ENCODE measurements around the gene SELENOV. TPM values are rescaled to one million over a fixed set of nuclear protein-coding genes. Genes with fewer than 3 reads are reported as not detected.

SELENOV gene
- total and polyA plus RNA-seq, 9 of the 15 experiments (the other 6 are each of a cell fraction or from before 2014, with no cell fraction given), result 0.04 to 0.09 (median 0.06) TPM; not detected in 4

DNA sequence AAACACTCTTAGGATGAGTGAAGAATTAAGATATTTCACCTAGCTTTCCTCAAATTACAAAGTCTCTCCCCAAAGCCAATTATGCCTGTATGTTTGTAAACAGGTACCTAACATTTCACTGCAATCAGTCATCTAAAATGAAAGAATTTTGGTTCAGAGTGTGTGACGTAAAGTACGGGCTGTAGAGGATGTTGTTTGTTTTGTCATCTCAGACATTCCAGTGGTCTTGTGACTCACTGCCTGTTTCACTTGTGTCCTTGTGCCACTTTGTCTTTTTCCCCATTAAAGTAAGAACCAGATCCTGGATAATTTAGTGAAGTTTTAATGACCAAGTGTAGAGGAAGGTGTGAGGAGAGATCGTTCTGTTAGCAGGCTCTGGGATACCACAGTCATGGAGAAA lies 53.7 kb downstream of the SELENOV start:
- ChIA-PET CTCF (ENCODE audit: low intra/inter-chr PET ratio) (no interaction called here), POLR2A (interaction anchor here (1.8 kb wide), 1 partner anchor 11 kb away, joined by 4 read pairs; no protein-coding TSS in a partner anchor)
- in situ Hi-C loops (cut with MboI) (no loop called here), intact Hi-C loops (cut with micrococcal nuclease) (no loop called here)
- TF ChIP-seq MCM5 (IDR thresholded peaks at IDR 0.05; ENCODE audit: low read depth) (no peak), ZNF197 (CRISPR knock-in tag; IDR thresholded peaks at IDR 0.05; ENCODE audit: low read depth) (no peak), BDP1 (IDR thresholded peaks at IDR 0.05; ENCODE audit: insufficient read depth, insufficient read length) (no peak), SMARCE1 (IDR thresholded peaks at IDR 0.05) (no peak), HMG20B (CRISPR knock-in tag; IDR thresholded peaks at IDR 0.05) (no peak), MTA2 (IDR thresholded peaks at IDR 0.05; ENCODE audit: low read depth) (no peak), FOXJ2 (tag; IDR thresholded peaks at IDR 0.05) (no peak), ZNF316 (IDR thresholded peaks at IDR 0.05) (no peak), POLR2AphosphoS5 (IDR thresholded peaks at IDR 0.05; ENCODE audit: control insufficient read depth, insufficient read depth, low read depth, low read length) (no peak)
- TF ChIP-seq, protein P1, sequence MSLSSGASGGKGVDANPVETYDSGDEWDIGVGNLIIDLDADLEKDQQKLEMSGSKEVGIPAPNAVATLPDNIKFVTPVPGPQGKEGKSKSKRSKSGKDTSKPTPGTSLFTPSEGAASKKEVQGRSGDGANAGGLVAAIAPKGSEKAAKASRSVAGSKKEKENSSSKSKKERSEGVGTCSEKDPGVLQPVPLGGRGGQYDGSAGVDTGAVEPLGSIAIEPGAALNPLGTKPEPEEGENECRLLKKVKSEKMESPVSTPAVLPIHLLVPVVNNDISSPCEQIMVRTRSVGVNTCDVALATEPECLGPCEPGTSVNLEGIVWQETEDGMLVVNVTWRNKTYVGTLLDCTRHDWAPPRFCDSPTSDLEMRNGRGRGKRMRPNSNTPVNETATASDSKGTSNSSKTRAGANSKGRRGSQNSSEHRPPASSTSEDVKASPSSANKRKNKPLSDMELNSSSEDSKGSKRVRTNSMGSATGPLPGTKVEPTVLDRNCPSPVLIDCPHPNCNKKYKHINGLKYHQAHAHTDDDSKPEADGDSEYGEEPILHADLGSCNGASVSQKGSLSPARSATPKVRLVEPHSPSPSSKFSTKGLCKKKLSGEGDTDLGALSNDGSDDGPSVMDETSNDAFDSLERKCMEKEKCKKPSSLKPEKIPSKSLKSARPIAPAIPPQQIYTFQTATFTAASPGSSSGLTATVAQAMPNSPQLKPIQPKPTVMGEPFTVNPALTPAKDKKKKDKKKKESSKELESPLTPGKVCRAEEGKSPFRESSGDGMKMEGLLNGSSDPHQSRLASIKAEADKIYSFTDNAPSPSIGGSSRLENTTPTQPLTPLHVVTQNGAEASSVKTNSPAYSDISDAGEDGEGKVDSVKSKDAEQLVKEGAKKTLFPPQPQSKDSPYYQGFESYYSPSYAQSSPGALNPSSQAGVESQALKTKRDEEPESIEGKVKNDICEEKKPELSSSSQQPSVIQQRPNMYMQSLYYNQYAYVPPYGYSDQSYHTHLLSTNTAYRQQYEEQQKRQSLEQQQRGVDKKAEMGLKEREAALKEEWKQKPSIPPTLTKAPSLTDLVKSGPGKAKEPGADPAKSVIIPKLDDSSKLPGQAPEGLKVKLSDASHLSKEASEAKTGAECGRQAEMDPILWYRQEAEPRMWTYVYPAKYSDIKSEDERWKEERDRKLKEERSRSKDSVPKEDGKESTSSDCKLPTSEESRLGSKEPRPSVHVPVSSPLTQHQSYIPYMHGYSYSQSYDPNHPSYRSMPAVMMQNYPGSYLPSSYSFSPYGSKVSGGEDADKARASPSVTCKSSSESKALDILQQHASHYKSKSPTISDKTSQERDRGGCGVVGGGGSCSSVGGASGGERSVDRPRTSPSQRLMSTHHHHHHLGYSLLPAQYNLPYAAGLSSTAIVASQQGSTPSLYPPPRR (CRISPR knock-in tag; IDR thresholded peaks at IDR 0.05; ENCODE audit: borderline replicate concordance), result no peak
- TF ChIP-seq, protein P2, sequence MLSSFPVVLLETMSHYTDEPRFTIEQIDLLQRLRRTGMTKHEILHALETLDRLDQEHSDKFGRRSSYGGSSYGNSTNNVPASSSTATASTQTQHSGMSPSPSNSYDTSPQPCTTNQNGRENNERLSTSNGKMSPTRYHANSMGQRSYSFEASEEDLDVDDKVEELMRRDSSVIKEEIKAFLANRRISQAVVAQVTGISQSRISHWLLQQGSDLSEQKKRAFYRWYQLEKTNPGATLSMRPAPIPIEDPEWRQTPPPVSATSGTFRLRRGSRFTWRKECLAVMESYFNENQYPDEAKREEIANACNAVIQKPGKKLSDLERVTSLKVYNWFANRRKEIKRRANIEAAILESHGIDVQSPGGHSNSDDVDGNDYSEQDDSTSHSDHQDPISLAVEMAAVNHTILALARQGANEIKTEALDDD (IDR thresholded peaks at IDR 0.05), result no peak
- TF ChIP-seq, protein P3, sequence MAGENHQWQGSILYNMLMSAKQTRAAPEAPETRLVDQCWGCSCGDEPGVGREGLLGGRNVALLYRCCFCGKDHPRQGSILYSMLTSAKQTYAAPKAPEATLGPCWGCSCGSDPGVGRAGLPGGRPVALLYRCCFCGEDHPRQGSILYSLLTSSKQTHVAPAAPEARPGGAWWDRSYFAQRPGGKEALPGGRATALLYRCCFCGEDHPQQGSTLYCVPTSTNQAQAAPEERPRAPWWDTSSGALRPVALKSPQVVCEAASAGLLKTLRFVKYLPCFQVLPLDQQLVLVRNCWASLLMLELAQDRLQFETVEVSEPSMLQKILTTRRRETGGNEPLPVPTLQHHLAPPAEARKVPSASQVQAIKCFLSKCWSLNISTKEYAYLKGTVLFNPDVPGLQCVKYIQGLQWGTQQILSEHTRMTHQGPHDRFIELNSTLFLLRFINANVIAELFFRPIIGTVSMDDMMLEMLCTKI (IDR thresholded peaks at IDR 0.05; ENCODE audit: partially characterized antibody), result no peak
- H3K36me3 ChIP-seq (ENCODE audit: control insufficient read depth, insufficient read depth, low read length), result no peaks in the 10 kb centered on the region
- H3K9me3 ChIP-seq (replicated peaks; ENCODE audit: control insufficient read depth, insufficient read depth, low read depth, low read length), result no peaks in the 10 kb centered on the region
- no peak overlapping the region for H3K9ac ChIP-seq (ENCODE audit: insufficient read depth in 1 of 2, low read depth in 2 of 2, low read length in 2 of 2)
- 0% methylated on average over 3 of the region's 3 CpGs for WGBS (ENCODE audit: insufficient coverage, low coverage, missing lambda C conversion rate)
- DNase-seq (ENCODE audit: extremely low read depth in 1 of 4, low spot score in 3 of 4) (no peak), ATAC-seq (no peak), FAIRE-seq (no peak)
- no peaks in the 10 kb centered on the region for H4K20me1 ChIP-seq (replicated peaks; ENCODE audit: control insufficient read depth, insufficient read depth, low read length)
- no peak overlapping the region for H3K4me2 ChIP-seq (ENCODE audit: insufficient read depth, low read length)
- no peaks in the 10 kb centered on the region for H3K79me2 ChIP-seq (ENCODE audit: control insufficient read depth, insufficient read depth, low read length)
- peaks cover 0 to 7% of the 10 kb centered on the region in 2 experiments; a peak in 1 of 5 replicates for H3K27me3 ChIP-seq (ENCODE audit: control insufficient read depth in 2 of 2, insufficient read depth in 2 of 2, low read length in 2 of 2)
- no peak overlapping the region for H3K27ac ChIP-seq (ENCODE audit: extremely low read depth, low read depth, low read length)
- BruUV-seq (replicated peaks), result no TSS peak
- H3K4me1 ChIP-seq (replicated peaks in 1 of 2; ENCODE audit: control insufficient read depth in 2 of 2, insufficient read depth in 2 of 2, low read length in 2 of 2), result no peaks in the 10 kb centered on the region
- no peak overlapping the region for H2AFZ ChIP-seq (ENCODE audit: low read depth, low read length)
- no peak overlapping the region for H3K4me3 ChIP-seq
- no peaks in the 10 kb centered on the region for H3K9me1 ChIP-seq (ENCODE audit: control insufficient read depth, insufficient read depth, low read length)

All from K562 (cell line).